Measurements from ENCODE around the gene EIF5AL1.
A peak's percentile ranks its signal among the peaks of the same experiment; 100 is the strongest.
"Not testable (repeated sequence)": the region's sequence is repeated elsewhere in the genome, so short reads cannot be mapped to it uniquely, and the experiment has no call there.

EIF5AL1 gene

DNA sequence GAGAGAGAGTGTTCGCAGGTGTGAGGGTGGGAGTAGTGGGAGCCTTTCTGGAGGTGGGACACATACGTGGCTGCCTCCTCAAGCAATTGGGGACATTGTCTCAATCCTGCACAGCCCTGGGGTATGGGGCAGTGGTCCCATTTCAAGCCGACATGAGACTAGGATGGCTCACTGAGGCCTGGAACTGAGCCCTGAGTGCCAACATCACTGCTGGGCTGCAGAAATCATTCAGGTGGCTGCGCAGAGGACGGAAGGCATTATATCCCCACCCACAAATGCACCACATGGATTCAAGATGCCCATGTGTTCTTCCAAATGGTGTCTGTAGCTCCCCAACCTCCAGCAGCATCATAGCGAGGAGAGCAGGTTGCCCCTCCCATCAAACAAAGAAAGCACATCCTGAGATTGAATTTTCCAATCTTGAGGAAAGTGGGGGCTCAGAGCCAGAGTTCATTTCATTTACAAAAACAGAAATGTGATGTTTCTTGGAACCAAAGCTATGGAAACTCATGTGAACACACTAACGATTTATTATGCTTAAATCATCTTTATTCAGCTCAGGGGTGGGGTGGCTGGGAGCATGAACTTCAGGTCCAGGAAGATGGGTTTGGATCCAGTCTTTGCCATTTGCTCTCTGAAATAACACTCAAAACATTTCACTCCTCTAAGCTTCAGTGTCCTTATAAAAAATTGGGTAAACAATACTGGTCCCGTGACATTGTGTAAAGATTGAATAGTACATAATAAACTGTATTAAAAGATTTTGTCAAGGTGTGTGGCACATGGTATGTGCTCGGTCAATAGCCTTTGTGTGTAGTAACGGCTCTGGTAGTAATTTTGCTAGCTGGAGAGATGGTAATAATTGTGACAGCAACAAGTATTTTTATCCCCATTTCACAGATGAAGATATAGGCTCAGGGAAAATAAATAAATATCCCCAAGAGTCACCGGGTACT, 43.3 kb downstream of the EIF5AL1 start:
- no peak for DNase-seq (ENCODE audit: low read depth)
- TF ChIP-seq, protein P1, sequence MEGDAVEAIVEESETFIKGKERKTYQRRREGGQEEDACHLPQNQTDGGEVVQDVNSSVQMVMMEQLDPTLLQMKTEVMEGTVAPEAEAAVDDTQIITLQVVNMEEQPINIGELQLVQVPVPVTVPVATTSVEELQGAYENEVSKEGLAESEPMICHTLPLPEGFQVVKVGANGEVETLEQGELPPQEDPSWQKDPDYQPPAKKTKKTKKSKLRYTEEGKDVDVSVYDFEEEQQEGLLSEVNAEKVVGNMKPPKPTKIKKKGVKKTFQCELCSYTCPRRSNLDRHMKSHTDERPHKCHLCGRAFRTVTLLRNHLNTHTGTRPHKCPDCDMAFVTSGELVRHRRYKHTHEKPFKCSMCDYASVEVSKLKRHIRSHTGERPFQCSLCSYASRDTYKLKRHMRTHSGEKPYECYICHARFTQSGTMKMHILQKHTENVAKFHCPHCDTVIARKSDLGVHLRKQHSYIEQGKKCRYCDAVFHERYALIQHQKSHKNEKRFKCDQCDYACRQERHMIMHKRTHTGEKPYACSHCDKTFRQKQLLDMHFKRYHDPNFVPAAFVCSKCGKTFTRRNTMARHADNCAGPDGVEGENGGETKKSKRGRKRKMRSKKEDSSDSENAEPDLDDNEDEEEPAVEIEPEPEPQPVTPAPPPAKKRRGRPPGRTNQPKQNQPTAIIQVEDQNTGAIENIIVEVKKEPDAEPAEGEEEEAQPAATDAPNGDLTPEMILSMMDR (conservative IDR thresholded peaks at IDR 0.05; ENCODE audit: low read depth, low read length): no peak
- no peak overlapping the region for H3K4me3 ChIP-seq (ENCODE audit: low read length)

DNA sequence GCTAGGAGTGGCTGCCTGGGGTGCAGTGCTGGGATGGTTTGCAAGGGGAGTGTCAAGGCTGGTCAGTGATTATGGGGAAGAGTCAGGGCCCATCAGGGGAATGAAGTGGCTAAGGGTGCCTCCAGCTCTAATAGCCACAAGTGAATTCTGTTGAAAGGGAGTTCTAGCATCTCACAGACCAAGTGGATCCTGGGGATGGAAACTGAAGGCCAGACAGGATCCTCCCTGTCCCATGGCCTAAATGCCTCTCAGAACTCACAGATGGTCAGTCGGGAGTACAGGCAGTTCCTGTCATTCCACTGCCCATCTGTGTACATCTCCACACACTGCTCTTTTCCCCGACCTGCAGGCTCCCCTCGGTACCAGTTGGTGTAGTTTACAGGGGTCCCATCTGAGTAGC, 44.6 kb downstream of the EIF5AL1 start:
- H3K4me3 ChIP-seq (ENCODE audit: low read length); DNase-seq (ENCODE audit: low read depth): not testable (repeated sequence)

DNA sequence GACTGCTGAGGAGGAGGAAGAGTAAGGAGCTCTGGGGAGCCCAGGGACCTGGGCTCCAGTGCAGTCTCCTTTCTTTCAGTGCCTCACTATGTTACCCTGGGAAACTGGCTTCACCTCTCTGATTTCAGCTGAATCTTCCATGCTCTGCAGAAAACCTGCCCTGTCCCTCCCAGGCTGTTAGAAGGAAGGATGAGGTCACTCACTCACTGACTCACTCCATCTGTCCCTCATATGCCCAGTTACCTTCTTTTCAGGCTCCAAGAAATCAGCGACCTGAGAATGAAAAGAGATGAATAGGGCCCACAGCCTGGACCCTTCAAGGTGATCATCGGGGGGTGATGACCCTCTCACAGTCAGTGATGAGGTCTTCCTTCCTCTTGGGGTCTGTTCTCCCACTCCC, 47.4 kb downstream of the EIF5AL1 start:
- TF ChIP-seq, protein P1 (conservative IDR thresholded peaks at IDR 0.05; ENCODE audit: low read depth, low read length): no peak
- no peak for DNase-seq (ENCODE audit: low read depth)
- no peak overlapping the region for H3K4me3 ChIP-seq (ENCODE audit: low read length)

DNA sequence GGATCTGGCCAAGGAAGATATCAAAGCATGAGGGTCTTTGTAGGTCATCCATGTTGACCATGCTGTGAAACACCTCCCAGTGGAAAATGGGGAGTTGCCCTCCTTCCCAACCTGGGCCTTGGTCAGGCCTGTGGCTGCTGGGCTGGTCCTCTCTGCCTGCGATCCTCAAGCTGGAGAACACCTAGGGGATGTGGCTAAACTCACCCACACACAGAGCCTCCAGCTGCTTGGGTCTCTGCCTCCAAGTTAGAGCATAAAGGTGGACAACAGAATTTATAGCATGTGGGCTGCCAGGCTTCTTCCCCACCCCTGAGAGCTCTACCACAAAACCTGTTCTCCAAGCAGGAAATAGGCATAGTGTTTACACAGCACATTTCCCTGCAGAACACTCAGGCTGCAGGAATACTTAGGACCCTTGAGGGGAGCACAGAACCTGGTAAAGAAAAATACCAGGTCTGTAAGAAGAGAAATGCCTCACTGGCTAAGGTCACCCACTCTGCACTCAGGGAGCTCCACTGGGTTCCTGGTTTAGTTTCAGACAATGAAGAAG, 47.9 kb downstream of the EIF5AL1 start, which contains the start of gene SFTPA2:
Gene SFTPA2 (minus strand): TSS at position 248 of the 550 bp plus-strand sequence. CDS start 924 bp downstream, outside the sequence.
- TF ChIP-seq, protein P1 (conservative IDR thresholded peaks at IDR 0.05; ENCODE audit: low read depth, low read length): no peak
- H3K4me3 ChIP-seq (ENCODE audit: low read length): no peak within 1 kb of the TSS
- no peak for DNase-seq (ENCODE audit: low read depth)

DNA sequence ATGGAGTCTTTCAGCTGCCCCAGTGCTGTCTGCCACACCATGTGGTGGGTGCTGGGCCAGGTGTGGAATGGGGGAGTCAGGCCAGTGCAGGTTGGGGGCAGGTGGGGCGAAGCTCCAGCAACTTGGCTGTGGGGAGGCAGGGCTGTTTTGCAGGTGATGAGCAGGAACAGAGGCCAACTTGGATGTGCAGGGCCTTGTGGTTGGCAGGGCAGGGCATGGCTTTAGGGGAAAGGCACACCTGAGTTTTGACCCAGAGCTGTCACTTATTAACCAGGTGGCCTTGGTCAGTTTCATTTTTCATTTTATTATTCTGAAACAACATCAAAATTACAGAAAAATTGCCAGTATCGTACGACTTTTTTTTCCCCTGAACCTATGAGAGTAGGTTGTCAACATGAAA, 48.9 kb downstream of the EIF5AL1 start:
- TF ChIP-seq, protein P1 (conservative IDR thresholded peaks at IDR 0.05; ENCODE audit: low read depth, low read length): no peak
- no peak for DNase-seq (ENCODE audit: low read depth)

DNA sequence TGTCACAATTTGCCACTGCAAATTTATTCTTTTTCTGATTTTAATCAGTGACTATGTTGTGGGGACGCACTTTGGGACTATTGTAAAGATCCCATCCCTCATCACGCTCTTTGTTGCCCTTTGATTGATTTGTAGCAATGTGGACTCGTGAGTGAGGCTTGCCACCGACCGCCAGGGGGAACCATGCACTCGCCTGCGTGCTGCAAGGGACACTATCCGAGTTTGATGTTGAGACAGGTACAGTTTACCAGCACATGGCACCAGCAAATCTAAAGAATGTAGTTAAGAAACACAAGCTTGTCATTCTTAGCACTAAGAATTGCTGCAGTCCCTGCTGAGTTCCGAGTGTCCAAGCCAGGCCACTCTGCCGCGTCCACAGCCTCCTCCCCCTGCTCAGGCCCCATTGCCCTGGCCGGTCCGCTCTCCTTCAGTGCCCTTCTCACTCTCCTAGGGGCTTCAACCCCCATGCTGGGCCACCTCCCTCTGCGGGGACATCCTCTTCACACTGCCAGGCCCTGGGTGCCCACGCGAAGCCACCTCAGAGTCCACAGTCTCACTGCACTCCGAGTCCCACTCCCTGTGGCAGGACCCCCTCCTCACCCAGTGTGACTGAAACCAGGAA, 49.9 kb downstream of the EIF5AL1 start:
- H3K4me3 ChIP-seq (ENCODE audit: low read length): no peak overlapping the region
- DNase-seq (ENCODE audit: low read depth): peak; percentile 6
- TF ChIP-seq, protein P1 (conservative IDR thresholded peaks at IDR 0.05; ENCODE audit: low read depth, low read length): peak; percentile 98

More for the DNA sequence above, 48.9 kb downstream of the EIF5AL1 start:
- no peak overlapping the region for H3K4me3 ChIP-seq (ENCODE audit: low read length)

DNA sequence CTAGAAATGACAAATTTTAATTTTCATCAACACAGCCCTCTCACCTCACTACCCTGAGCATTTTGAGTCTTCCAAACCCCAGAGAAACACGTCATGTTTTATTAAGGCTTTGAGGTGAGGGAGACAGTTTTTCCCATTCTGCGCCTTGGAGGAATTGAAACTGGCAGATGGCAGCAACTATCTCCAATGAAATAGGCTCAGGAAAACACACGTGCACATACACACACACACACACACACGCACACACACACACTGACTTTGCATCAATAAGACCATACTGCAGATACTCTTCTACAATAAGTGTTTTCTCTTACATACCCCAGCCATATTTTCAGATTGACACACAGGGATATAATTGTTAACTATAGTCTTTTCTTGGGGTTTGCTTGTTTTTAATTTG, 51.1 kb downstream of the EIF5AL1 start:
- TF ChIP-seq, protein P1 (conservative IDR thresholded peaks at IDR 0.05; ENCODE audit: low read depth, low read length): no peak
- no peak for DNase-seq (ENCODE audit: low read depth)
- no peak overlapping the region for H3K4me3 ChIP-seq (ENCODE audit: low read length)

Measured in retinal pigment epithelial cell (primary cell).